NCI-H2171 (cell line): ENCODE measurements around the gene FUCA1.
"Not testable (repeated sequence)": the region's sequence is repeated elsewhere in the genome, so short reads cannot be mapped to it uniquely, and the experiment has no call there.

Source experiments
- DNase-seq: peaks from one replicate; lab custom pipeline; 2025; lab: John Stamatoyannopoulos, UW

The FUCA1 gene

GRCh38 chr1:23867895-23868556 is at the start of gene FUCA1:
Gene FUCA1, minus strand, starts transcription at chr1:23868290. Its CDS starts 4 bp downstream, at chr1:23868286.
- DNase-seq, result peak; percentile 99

GRCh38 chr1:23916209-23917131 is 48.4 kb upstream of the FUCA1 start:
- no peak for DNase-seq

GRCh38 chr1:23915466-23915865 is 47.4 kb upstream of the FUCA1 start:
- DNase-seq, result no peak

GRCh38 chr1:23914921-23915320 is 46.8 kb upstream of the FUCA1 start:
- no peak for DNase-seq

- no peak for DNase-seq
These were observed 45.3 kb upstream of the FUCA1 start, which contains the start of gene CNR2 for GRCh38 chr1:23913212-23913880. Gene CNR2, minus strand, starts transcription at chr1:23913362. Its CDS starts 37,745 bp downstream, at chr1:23875617.

GRCh38 chr1:23911921-23912320 is 43.8 kb upstream of the FUCA1 start:
- no peak for DNase-seq

- DNase-seq, result no peak
These were observed 42.6 kb upstream of the FUCA1 start for GRCh38 chr1:23910553-23911246.

GRCh38 chr1:23910144-23910543 is 42.1 kb upstream of the FUCA1 start:
- DNase-seq, result no peak

GRCh38 chr1:23909412-23909811 is 41.3 kb upstream of the FUCA1 start:
- DNase-seq, result no peak

GRCh38 chr1:23908453-23909341 is 40.6 kb upstream of the FUCA1 start:
- DNase-seq, result no peak

- no peak for DNase-seq
These were observed 38.6 kb upstream of the FUCA1 start for GRCh38 chr1:23906731-23907130.

GRCh38 chr1:23905461-23906025 is 37.5 kb upstream of the FUCA1 start:
- DNase-seq, result no peak

- no peak for DNase-seq
These were observed 36.8 kb upstream of the FUCA1 start for GRCh38 chr1:23904748-23905357.

- no peak for DNase-seq
These were observed 35.7 kb upstream of the FUCA1 start for GRCh38 chr1:23903754-23904153.

GRCh38 chr1:23902321-23903278 is 34.5 kb upstream of the FUCA1 start:
- DNase-seq, result no peak

- DNase-seq, result not testable (repeated sequence)
These were observed 31.9 kb upstream of the FUCA1 start for GRCh38 chr1:23900017-23900416.

- no peak for DNase-seq
These were observed 31.0 kb upstream of the FUCA1 start for GRCh38 chr1:23899070-23899469.

GRCh38 chr1:23897083-23897482 is 29.0 kb upstream of the FUCA1 start:
- no peak for DNase-seq

- DNase-seq, result no peak
These were observed 28.4 kb upstream of the FUCA1 start for GRCh38 chr1:23896491-23896890.
